GM23338 (cell line): ENCODE data around the gene EYA4. TPM values are rescaled to one million over a fixed set of nuclear protein-coding genes. Genes with fewer than 3 reads are reported as not detected.
A peak's percentile ranks its signal among the peaks of the same experiment; 100 is the strongest.

Experiments used
- ATAC-seq: fragments of 200-7000 bp; cut with Tn5 transposase; 3 replicates; pipeline ENCODE4 v1.9.1; 2020
- DNase-seq: peaks from one replicate; pipeline ENCODE4 v3.0.0-alpha.2; 2015; ENCODE audit warnings: low spot score
- H2AFZ ChIP-seq: fragments of 200-600 bp; sonication (generic); 2 replicates; pipeline ENCODE4 v1.8.0; 2016; ENCODE audit warnings: antibody characterized with exemption, mild to moderate bottlenecking, moderate library complexity
- H3F3A ChIP-seq: fragments of 200-600 bp; sonication (generic); replicated peaks from 2 replicates; pipeline ENCODE4 v1.8.0; 2017; ENCODE audit warnings: antibody characterized with exemption, mixed run types, low read depth
- H3K27ac ChIP-seq: fragments of 200-600 bp; sonication (generic); 2 replicates; pipeline ENCODE4 v1.6.1; 2016; ENCODE audit warnings: low read depth
- H3K27me3 ChIP-seq: fragments of 200-600 bp; sonication (generic); 2 replicates; pipeline ENCODE4 v1.8.0; 2016; ENCODE audit warnings: mild to moderate bottlenecking, mixed run types, moderate library complexity; ENCODE audit not compliant: insufficient read depth
- H3K36me3 ChIP-seq: fragments of 200-600 bp; sonication (generic); 2 replicates; pipeline ENCODE4 v1.8.0; 2016; ENCODE audit warnings: mild to moderate bottlenecking; ENCODE audit not compliant: insufficient read depth
- H3K4me1 ChIP-seq: fragments of 200-600 bp; sonication (generic); 2 replicates; pipeline ENCODE4 v1.8.0; 2016; ENCODE audit warnings: mild to moderate bottlenecking, moderate library complexity; ENCODE audit not compliant: insufficient read depth
- H3K4me2 ChIP-seq: fragments of 200-600 bp; sonication (generic); 2 replicates; pipeline ENCODE4 v1.7.1; 2017; ENCODE audit warnings: mixed run types
- H3K4me3 ChIP-seq: fragments of 200-600 bp; sonication (generic); 2 replicates; pipeline ENCODE4 v1.6.1; 2016; ENCODE audit warnings: mixed run types
- H3K79me2 ChIP-seq: fragments of 200-600 bp; sonication (generic); replicated peaks from 2 replicates; pipeline ENCODE4 v1.8.0; 2017; ENCODE audit warnings: mild to moderate bottlenecking; ENCODE audit not compliant: insufficient read depth
- H3K9me2 ChIP-seq: fragments of 200-600 bp; sonication (generic); 2 replicates; pipeline ENCODE4 v1.8.0; 2017; ENCODE audit not compliant: insufficient read depth
- H4K20me1 ChIP-seq: fragments of 200-600 bp; sonication (generic); replicated peaks from 2 replicates; pipeline ENCODE4 v1.8.0; 2017; ENCODE audit warnings: mild to moderate bottlenecking; ENCODE audit not compliant: insufficient read depth
- H3K27ac Mint-ChIP-seq: 2 replicates; pipeline ENCODE4 v1.8.0; 2020; ENCODE audit warnings: inconsistent platforms, mild to moderate bottlenecking, moderate library complexity, mixed read lengths
- H3K27me3 Mint-ChIP-seq: 3 replicates; pipeline ENCODE4 v1.8.0; 2022; ENCODE audit warnings: low read depth, mild to moderate bottlenecking, moderate library complexity, mixed read lengths, inconsistent platforms; ENCODE audit not compliant: insufficient read depth, poor library complexity
- H3K36me3 Mint-ChIP-seq: 3 replicates; pipeline ENCODE4 v1.8.0; 2021; ENCODE audit warnings: low read depth, mild to moderate bottlenecking, inconsistent platforms, moderate library complexity, mixed read lengths
- H3K4me1 Mint-ChIP-seq: 3 replicates; pipeline ENCODE4 v1.8.0; 2020; ENCODE audit warnings: mild to moderate bottlenecking, inconsistent platforms, mixed read lengths
- H3K4me3 Mint-ChIP-seq: 3 replicates; pipeline ENCODE4 v1.8.0; 2021; ENCODE audit warnings: moderate library complexity, mild to moderate bottlenecking, inconsistent platforms, mixed read lengths
- H3K9me3 Mint-ChIP-seq: 3 replicates; pipeline ENCODE4 v1.8.0; 2020; ENCODE audit warnings: moderate library complexity, mild to moderate bottlenecking, inconsistent platforms, mixed read lengths
- CREB1 ChIP-seq: fragments of 250-450 bp; sonication (Bioruptor Pico); IDR thresholded peaks from 2 replicates; pipeline ENCODE4 v1.5.0; 2020; ENCODE audit warnings: low read depth, mild to moderate bottlenecking, moderate library complexity
- CTCF ChIP-seq, 2 experiments: fragments of 200-600 bp in 1 of 2; sonication (generic) in 1 of 2; conservative IDR thresholded peaks; 2 replicates each; pipeline versions ENCODE4 v1.5.1 to v1.6.1; 2016 to 2017; ENCODE audit warnings: antibody characterized with exemption in 2 of 2, low read depth in 2 of 2, mild to moderate bottlenecking in 2 of 2, moderate library complexity in 1 of 2
- EZH2 ChIP-seq: fragments of 200-600 bp; sonication (generic); IDR thresholded peaks from one replicate; pipeline ENCODE4 v1.8.0; 2017; ENCODE audit warnings: antibody characterized with exemption, mild to moderate bottlenecking, low read depth; ENCODE audit not compliant: unreplicated experiment
- JUNB ChIP-seq: IDR thresholded peaks from one replicate; pipeline ENCODE4 v1.6.1; 2016; ENCODE audit warnings: antibody characterized with exemption; ENCODE audit not compliant: unreplicated experiment
- NANOG ChIP-seq: IDR thresholded peaks from 2 replicates; pipeline ENCODE4 v1.6.1; 2016; ENCODE audit warnings: antibody characterized with exemption, borderline replicate concordance
- REST ChIP-seq: IDR thresholded peaks from one replicate; pipeline ENCODE4 v1.6.1; 2018; ENCODE audit warnings: antibody characterized with exemption; ENCODE audit not compliant: unreplicated experiment
- STAT1 ChIP-seq: IDR thresholded peaks from one replicate; pipeline ENCODE4 v1.6.1; 2016; ENCODE audit warnings: antibody characterized with exemption; ENCODE audit not compliant: unreplicated experiment
- ZNF114 ChIP-seq: fragments of 250-450 bp; sonication (Bioruptor Pico); IDR thresholded peaks from 2 replicates; pipeline ENCODE4 v1.5.0; 2020; ENCODE audit warnings: mild to moderate bottlenecking, moderate library complexity
- ZNF331 ChIP-seq: fragments of 250-450 bp; sonication (Bioruptor Pico); IDR thresholded peaks from 2 replicates; pipeline ENCODE4 v1.5.0; 2020; ENCODE audit warnings: low read depth, mild to moderate bottlenecking, moderate library complexity
- ZNF462 ChIP-seq: fragments of 250-450 bp; sonication (Bioruptor Pico); IDR thresholded peaks from 2 replicates; pipeline ENCODE4 v1.5.0; 2020; ENCODE audit warnings: mild to moderate bottlenecking, moderate library complexity
- polyA plus RNA-seq: library from polyadenylated mRNA; unstranded; fragments of >200 nt; fragmentation: Nextera tagmentation; extraction: Ambion mirVana; gene quantifications from 2 replicates; pipeline ENCODE4 v1.2.1, GENCODE V29; 2016
- total RNA-seq: library from RNA; depleted of rRNA; stranded (reverse); fragments of >200 nt; shearing (Covaris generic); gene quantifications from 2 replicates; pipeline ENCODE4 v1.2.3, GENCODE V29; 2014
- TF ChIP-seq, protein P1 (sequence below): IDR thresholded peaks from 2 replicates; pipeline ENCODE4 v1.6.1; 2016; ENCODE audit warnings: antibody characterized with exemption

Gene EYA4
- total and polyA plus RNA-seq, 2 experiments from 2014 or later, result 0.05 to 0.21 TPM

DNA sequence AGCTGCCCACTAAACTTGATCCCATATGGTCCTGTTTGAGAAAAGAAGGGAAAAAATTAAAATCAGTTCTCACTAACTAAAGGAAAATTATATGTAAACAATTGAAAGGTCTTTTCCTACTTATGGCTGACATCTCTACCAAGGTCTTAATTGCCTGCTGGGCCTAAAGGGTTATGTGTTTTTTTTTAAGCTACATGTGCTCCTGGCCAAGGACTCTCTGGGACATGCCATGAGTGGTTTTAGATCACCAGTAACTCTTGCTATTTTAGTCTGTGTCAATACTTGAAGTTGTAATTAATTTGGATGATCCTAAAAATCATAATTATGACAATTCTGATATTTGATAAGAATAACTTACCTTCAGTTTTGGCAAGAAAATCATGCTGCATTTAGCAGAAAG lies 35.9 kb upstream of the EYA4 start (continued):
- TF ChIP-seq ZNF462 (no peak), NANOG (no peak), REST (no peak)
- TF ChIP-seq, protein P1, sequence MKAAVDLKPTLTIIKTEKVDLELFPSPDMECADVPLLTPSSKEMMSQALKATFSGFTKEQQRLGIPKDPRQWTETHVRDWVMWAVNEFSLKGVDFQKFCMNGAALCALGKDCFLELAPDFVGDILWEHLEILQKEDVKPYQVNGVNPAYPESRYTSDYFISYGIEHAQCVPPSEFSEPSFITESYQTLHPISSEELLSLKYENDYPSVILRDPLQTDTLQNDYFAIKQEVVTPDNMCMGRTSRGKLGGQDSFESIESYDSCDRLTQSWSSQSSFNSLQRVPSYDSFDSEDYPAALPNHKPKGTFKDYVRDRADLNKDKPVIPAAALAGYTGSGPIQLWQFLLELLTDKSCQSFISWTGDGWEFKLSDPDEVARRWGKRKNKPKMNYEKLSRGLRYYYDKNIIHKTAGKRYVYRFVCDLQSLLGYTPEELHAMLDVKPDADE, result no peak

DNA sequence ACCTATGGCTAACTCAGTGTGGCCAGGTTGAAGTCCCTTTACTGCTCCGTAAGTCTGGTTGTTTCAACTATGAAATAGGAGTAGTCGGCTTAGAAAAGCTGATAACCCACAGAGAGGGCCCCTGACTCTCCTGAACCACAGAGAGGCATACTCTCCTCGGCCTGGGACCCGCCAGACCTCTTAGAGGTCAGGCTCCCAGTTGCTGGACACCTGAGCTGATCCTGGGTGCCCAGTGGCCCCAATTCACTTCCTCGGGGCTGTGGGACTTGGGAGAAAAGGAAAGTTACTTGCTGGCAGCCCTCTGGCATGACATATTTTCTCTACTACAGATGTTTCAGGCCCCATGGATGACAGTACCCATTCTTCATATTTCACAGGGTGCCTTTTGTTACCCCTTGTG lies 34.2 kb upstream of the EYA4 start:
- no peaks in the 10 kb centered on the region for H3K79me2 ChIP-seq
- no peaks in the 10 kb centered on the region for H3F3A ChIP-seq
- no peaks in the 10 kb centered on the region for H3K4me1 Mint-ChIP-seq
- no peaks in the 10 kb centered on the region for H3K27me3 Mint-ChIP-seq
- H3K27ac ChIP-seq, result no peak overlapping the region
- no peaks in the 10 kb centered on the region for H3K36me3 Mint-ChIP-seq
- H3K9me2 ChIP-seq, result no peaks in the 10 kb centered on the region
- no peaks in the 10 kb centered on the region for H3K4me1 ChIP-seq
- peak; percentile 42; the same call in 2 of the 3 replicates for ATAC-seq
- peak overlapping the region; percentile 63; the same call in 1 of the 2 replicates for H2AFZ ChIP-seq
- no peak for DNase-seq
- H3K27ac Mint-ChIP-seq, result no peak overlapping the region
- H3K4me3 ChIP-seq, result no peak overlapping the region
- no peaks in the 10 kb centered on the region for H3K27me3 ChIP-seq
- H3K9me3 Mint-ChIP-seq, result no peaks in the 10 kb centered on the region
- H3K4me3 Mint-ChIP-seq, result no peak overlapping the region
- H3K4me2 ChIP-seq, result no peak overlapping the region
- no peaks in the 10 kb centered on the region for H4K20me1 ChIP-seq
- H3K36me3 ChIP-seq, result no peaks in the 10 kb centered on the region
- TF ChIP-seq CTCF (conservative IDR thresholded peaks at IDR 0.05; ENCODE audit: low read depth in 2 of 2) (no peak), CREB1 (CRISPR knock-in tag) (no peak), ZNF331 (CRISPR knock-in tag) (no peak), STAT1 (no peak), JUNB (no peak), ZNF114 (no peak), NANOG (no peak), EZH2 (no peak)
